K562 (cell line): ENCODE data around the gene CD4. TPM values are rescaled to one million over a fixed set of nuclear protein-coding genes. Genes with fewer than 3 reads are reported as not detected.

Experiments
- ATAC-seq: fragments of 200-7000 bp; cut with Tn5 transposase; 3 replicates; pipeline ENCODE4 v1.9.1; 2020; ENCODE audit warnings: moderate library complexity
- BruUV-seq: library from RNA; stranded (reverse); fragments of 400-500 nt; replicated peaks from 2 replicates; lab custom pipeline; 2021; lab: Mats Ljungman, UMichigan
- CTCF ChIA-PET: fragments of 300-600 bp; formaldehyde crosslinking; extraction: SDS; loops from one replicate; lab custom pipeline; 2021; ENCODE audit warnings: low intra/inter-chr PET ratio; lab: Yijun Ruan, JAX
- POLR2A ChIA-PET: fragments of 300-600, 350-650 bp; sonication (Branson Sonifier 250); formaldehyde crosslinking; extraction: SDS; loops from one replicate; lab custom pipeline; 2021; ENCODE audit warnings: antibody characterized with exemption, inconsistent platforms; lab: Yijun Ruan, JAX
- DNase-seq, 4 experiments: peaks; one replicate each; pipeline versions ENCODE4 v3.0.0 to v3.0.0-alpha.2; 2011 to 2018; ENCODE audit warnings: low spot score in 3 of 4, mixed read lengths in 3 of 4; ENCODE audit errors: extremely low read depth in 1 of 4
- FAIRE-seq: peaks from 2 replicates; lab custom pipeline; 2011; peaks lifted over from hg19 to GRCh38; lab: Jason Lieb, UNC
- H2AFZ ChIP-seq: 2 replicates; pipeline ENCODE4 v1.6.0; 2011; ENCODE audit warnings: low read depth, low read length, control low read depth, inconsistent platforms
- H3K27ac ChIP-seq: fragments of 200-600 bp; 3 replicates; pipeline ENCODE4 v1.8.0; 2011; ENCODE audit warnings: low read depth, mild to moderate bottlenecking, control low read depth, inconsistent platforms, low read length, moderate library complexity, mixed read lengths; ENCODE audit errors: extremely low read depth
- H3K27me3 ChIP-seq, 2 experiments: fragments of 300-600 bp in 1 of 2; 2 replicates in 1 of 2; 3 replicates in 1 of 2; pipeline versions ENCODE4 v1.6.0 to v1.8.0; 2011; ENCODE audit warnings: inconsistent platforms in 2 of 2, low read length in 2 of 2, mild to moderate bottlenecking in 1 of 2, mixed read lengths in 1 of 2, moderate library complexity in 1 of 2; ENCODE audit not compliant: control insufficient read depth in 2 of 2, insufficient read depth in 2 of 2
- H3K36me3 ChIP-seq: fragments of 300-600 bp; 3 replicates; pipeline ENCODE4 v1.8.0; 2011; ENCODE audit warnings: mild to moderate bottlenecking, low read length, inconsistent platforms; ENCODE audit not compliant: control insufficient read depth, insufficient read depth
- H3K4me1 ChIP-seq, 2 experiments: fragments of 200-600 bp in 1 of 2; replicated peaks in 1 of 2; 2 replicates in 1 of 2; 3 replicates in 1 of 2; pipeline versions ENCODE4 v1.5.1 to v1.8.0; 2011; ENCODE audit warnings: inconsistent platforms in 2 of 2, low read length in 2 of 2, mild to moderate bottlenecking in 1 of 2, mixed read lengths in 1 of 2, moderate library complexity in 1 of 2; ENCODE audit not compliant: control insufficient read depth in 2 of 2, insufficient read depth in 2 of 2
- H3K4me2 ChIP-seq: 2 replicates; pipeline ENCODE4 v1.6.1; 2011; ENCODE audit warnings: low read length, control low read depth, inconsistent platforms, mixed read lengths; ENCODE audit not compliant: insufficient read depth
- H3K4me3 ChIP-seq: fragments of 200-600 bp; sonication (generic), shearing (Covaris generic); 2 replicates; pipeline ENCODE4 v1.5.1; 2016; ENCODE audit warnings: control low read depth, inconsistent platforms
- H3K79me2 ChIP-seq: fragments of 200-600 bp; 3 replicates; pipeline ENCODE4 v1.8.0; 2011; ENCODE audit warnings: low read length, inconsistent platforms; ENCODE audit not compliant: control insufficient read depth, insufficient read depth
- H3K9ac ChIP-seq, 2 experiments: 2 replicates each; pipeline versions ENCODE4 v1.6.0 to v1.6.1; 2011; ENCODE audit warnings: low read depth in 2 of 2, low read length in 2 of 2, control low read depth in 1 of 2, inconsistent platforms in 1 of 2, mild to moderate bottlenecking in 1 of 2, mixed read lengths in 1 of 2; ENCODE audit not compliant: insufficient read depth in 1 of 2
- H3K9me1 ChIP-seq: one replicate; pipeline ENCODE4 v1.6.0; 2011; ENCODE audit warnings: inconsistent platforms, mild to moderate bottlenecking, low read length, moderate library complexity; ENCODE audit not compliant: control insufficient read depth, insufficient read depth
- H3K9me3 ChIP-seq: replicated peaks from 2 replicates; pipeline ENCODE4 v1.5.1; 2011; ENCODE audit warnings: low read depth, low read length, inconsistent platforms; ENCODE audit not compliant: control insufficient read depth, insufficient read depth
- H4K20me1 ChIP-seq: replicated peaks from 2 replicates; pipeline ENCODE4 v1.6.1; 2011; ENCODE audit warnings: low read length, inconsistent platforms, mixed read lengths; ENCODE audit not compliant: control insufficient read depth, insufficient read depth
- BMI1 ChIP-seq: fragments of 150-350 bp; IDR thresholded peaks from 2 replicates; pipeline ENCODE4 v1.6.1; 2014; ENCODE audit warnings: low read length
- CBX8 ChIP-seq: fragments of 200-600 bp; sonication (generic); IDR thresholded peaks from 2 replicates; pipeline ENCODE4 v1.6.1; 2012; ENCODE audit warnings: borderline replicate concordance, mixed run types, low read depth, mild to moderate bottlenecking, moderate library complexity, mixed read lengths, low read length, control low read depth, inconsistent platforms; ENCODE audit not compliant: poor library complexity, severe bottlenecking; ENCODE audit errors: extremely low read depth
- HNRNPL ChIP-seq: fragments of 200-400 bp; formaldehyde crosslinking; IDR thresholded peaks from 2 replicates; pipeline ENCODE4 v1.6.1; 2017; ENCODE audit warnings: low read depth, mild to moderate bottlenecking, low read length
- NFATC3 ChIP-seq: fragments of 450-650 bp; IDR thresholded peaks from 2 replicates; pipeline ENCODE4 v1.6.1; 2017; ENCODE audit warnings: mild to moderate bottlenecking
- POLR2G ChIP-seq: fragments of 200-400 bp; formaldehyde crosslinking; IDR thresholded peaks from 2 replicates; pipeline ENCODE4 v1.6.1; 2017; ENCODE audit warnings: low read depth, mild to moderate bottlenecking, antibody characterized with exemption, low read length, moderate library complexity
- RBFOX2 ChIP-seq: fragments of 200-400 bp; formaldehyde crosslinking; IDR thresholded peaks from 2 replicates; pipeline ENCODE4 v1.6.1; 2017; ENCODE audit warnings: low read depth, mild to moderate bottlenecking, low read length, moderate library complexity
- SP2 ChIP-seq: IDR thresholded peaks from 2 replicates; pipeline ENCODE4 v1.6.1; 2011; ENCODE audit warnings: mild to moderate bottlenecking, low read depth, low read length, moderate library complexity; ENCODE audit not compliant: poor library complexity, severe bottlenecking; ENCODE audit errors: extremely low read depth
- TAL1 ChIP-seq: fragments of 450-650 bp; IDR thresholded peaks from 2 replicates; pipeline ENCODE4 v1.6.1; 2016; ENCODE audit warnings: mild to moderate bottlenecking
- ZBTB34 ChIP-seq: fragments of 250-450 bp; sonication (Bioruptor Pico); IDR thresholded peaks from 2 replicates; pipeline ENCODE4 v1.8.0; 2021; ENCODE audit warnings: mild to moderate bottlenecking, moderate library complexity
- ZNF197 ChIP-seq: fragments of 200-800 bp; sonication (Bioruptor generic); IDR thresholded peaks from 2 replicates; pipeline ENCODE4 v1.6.1; 2016; ENCODE audit warnings: low read depth, missing genetic modification characterization, missing compliant biosample characterization
- WGBS: fragments of 100-300 bp; shearing (Covaris generic); methylation state at CpG from one replicate; pipeline ENCODE4 v1.1.6; 2016; ENCODE audit warnings: low coverage, mixed read lengths; ENCODE audit not compliant: insufficient coverage; ENCODE audit errors: missing lambda C conversion rate; 5-methylcytosine and 5-hydroxymethylcytosine counted together
- in situ Hi-C: fragments of 300-500 bp; cut with MboI; formaldehyde crosslinking; loops from 4 replicates; pipeline ENCODE4 v1.15.0; 2018; ENCODE audit warnings: inconsistent platforms, mixed read lengths
- intact Hi-C: fragments of 100-400 bp; cut with micrococcal nuclease; formaldehyde crosslinking; loops from 2 replicates; pipeline ENCODE4 v1.14.2; 2022
- polyA plus RNA-seq, 8 experiments: library from polyadenylated mRNA; depleted of rRNA in 4 of 8; stranded (reverse) in 5 of 8; unstranded in 3 of 8; fragments of >200 nt; fragmentation: Nextera tagmentation in 2 of 8; fragmentation: Illumina TruSeq in 1 of 8; extraction: Ambion mirVana in 2 of 8; extraction: Trizol in 1 of 8; gene quantifications; 2 replicates each; pipeline versions ENCODE4 v1.2.1 to v1.2.3, GENCODE V29; 2011 to 2014; ENCODE audit warnings: inconsistent platforms in 1 of 8, missing spikeins in 1 of 8
- total RNA-seq, 7 experiments: library from RNA; depleted of rRNA in 6 of 7; stranded (reverse); fragments of >200 nt in 6 of 7; fragmentation: Illumina TruSeq in 2 of 7; extraction: Trizol in 2 of 7; gene quantifications; 2 replicates each; pipeline versions ENCODE4 v1.2.1 to v1.2.3, GENCODE V29; 2011 to 2021; ENCODE audit warnings: low replicate concordance in 1 of 7

The CD4 gene
- total and polyA plus RNA-seq, 9 of the 15 experiments (the other 6 are each of a cell fraction or from before 2014, with no cell fraction given), result 0.06 to 0.27 (median 0.09) TPM; not detected in 5

- TF ChIP-seq NFATC3 (no peak), ZBTB34 (CRISPR knock-in tag) (no peak), CBX8 (no peak), SP2 (no peak), TAL1 (no peak), ZNF197 (CRISPR knock-in tag) (no peak)
These were observed 47.5 kb downstream of the CD4 start (continued) for GRCh38 chr12:6836851-6837250.

GRCh38 chr12:6837370-6838060, 48.2 kb downstream of the CD4 start:
- Histone ChIP-seq H3K27ac (no peak overlapping the region), H3K36me3 (peaks cover 57% of the 10 kb centered on the region; the same call in 2 of the 3 replicates), H3K9me3 (no peaks in the 10 kb centered on the region), H3K4me2 (no peak overlapping the region), H3K4me1 (peaks cover 3 to 39% of the 10 kb centered on the region in 2 experiments; a peak in 4 of 5 replicates), H3K4me3 (no peak overlapping the region), H3K27me3 (no peaks in the 10 kb centered on the region), H3K9ac (no peak overlapping the region; a peak in 1 of 4 replicates), H2AFZ (no peak overlapping the region), H3K79me2 (no peaks in the 10 kb centered on the region), H4K20me1 (no peaks in the 10 kb centered on the region; the same call in 1 of the 2 replicates), H3K9me1 (no peaks in the 10 kb centered on the region)
- ATAC-seq, result no peak
- ChIA-PET POLR2A (interaction anchor here (0.6 to 1.2 kb wide), 5 partner anchors 9 to 858 kb away, joined by 3 to 5 read pairs (median 3); partner anchors contain the start of gene GDF3), CTCF (no interaction called here)
- no peak for TF ChIP-seq BMI1
- TF ChIP-seq POLR2G, result peak; percentile 44
- no peak for TF ChIP-seq HNRNPL
- peak; percentile 42 for TF ChIP-seq RBFOX2
- BruUV-seq, result no TSS peak
- WGBS, result 88% methylated on average over 13 of the region's 26 CpGs
- no peak for DNase-seq
- in situ Hi-C loops, result no loop called here
- FAIRE-seq, result no peak
- intact Hi-C loops, result no loop called here
